HG02884 (cell line): ENCODE results near the gene MYOZ2.
"Not testable (repeated sequence)": the region's sequence is repeated elsewhere in the genome, so short reads cannot be mapped to it uniquely, and the experiment has no call there.

Experiments used
- ATAC-seq: cut with Tn5 transposase; IDR thresholded peaks from one replicate; pipeline ENCODE4 v1.9.1; 2021; ENCODE audit warnings: mild to moderate bottlenecking, moderate library complexity; ENCODE audit not compliant: unreplicated experiment

The MYOZ2 gene

GRCh38 chr4:119125931-119126330 is 9.7 kb upstream of the MYOZ2 start:
- no peak for ATAC-seq

DNA sequence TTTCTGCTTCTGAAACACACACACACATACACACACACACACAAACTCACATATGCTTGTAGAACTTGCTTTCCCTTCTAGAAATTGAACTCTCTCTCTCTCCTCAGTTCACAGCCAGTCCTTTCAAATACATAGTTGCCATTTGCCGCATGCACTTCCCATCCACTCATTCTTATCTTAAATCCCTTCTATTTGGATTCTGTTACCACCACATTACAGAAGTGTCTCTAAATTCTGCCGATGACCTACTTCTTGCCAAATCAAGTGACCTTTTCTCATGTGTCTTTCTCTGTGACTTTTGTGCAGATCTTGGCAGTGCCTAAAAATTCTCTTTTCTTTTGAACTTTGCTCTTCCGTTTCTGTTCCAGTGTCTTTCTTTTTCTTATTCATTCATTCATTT is 7.5 kb upstream of the MYOZ2 start:
- ATAC-seq = no peak

DNA sequence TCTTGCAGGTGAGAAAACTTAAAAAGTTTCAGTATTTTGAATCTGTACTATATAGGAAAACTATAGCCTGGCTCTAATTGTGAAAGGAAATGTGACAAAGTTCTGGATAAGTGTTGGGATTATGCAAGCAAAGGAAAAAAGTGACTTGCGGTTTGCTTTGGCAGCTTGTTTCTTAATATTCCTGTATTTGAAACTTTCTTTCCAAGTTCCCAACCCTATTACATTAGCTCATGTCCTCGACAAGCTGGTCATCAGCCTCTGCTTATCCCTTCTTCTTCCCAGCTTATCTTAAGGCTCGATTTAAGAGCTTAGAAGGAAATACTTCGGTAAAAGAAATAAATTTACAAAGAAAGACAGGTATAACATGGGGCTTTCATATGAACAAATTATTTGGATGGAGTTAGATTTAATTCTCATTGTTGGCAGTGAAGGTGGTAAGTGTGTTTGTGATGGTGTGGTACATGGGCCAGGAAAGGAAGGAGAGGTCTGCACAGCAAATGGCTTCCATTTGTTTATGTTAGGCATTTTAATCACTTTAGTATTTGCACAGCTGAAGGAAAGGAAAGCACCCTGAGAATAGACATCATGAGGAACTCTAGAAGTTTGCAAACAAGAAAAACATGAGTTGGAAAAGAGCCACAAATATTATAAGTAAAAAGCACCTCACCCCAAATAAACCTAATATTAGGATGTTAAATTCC is 5.1 kb upstream of the MYOZ2 start:
- no peak for ATAC-seq

DNA sequence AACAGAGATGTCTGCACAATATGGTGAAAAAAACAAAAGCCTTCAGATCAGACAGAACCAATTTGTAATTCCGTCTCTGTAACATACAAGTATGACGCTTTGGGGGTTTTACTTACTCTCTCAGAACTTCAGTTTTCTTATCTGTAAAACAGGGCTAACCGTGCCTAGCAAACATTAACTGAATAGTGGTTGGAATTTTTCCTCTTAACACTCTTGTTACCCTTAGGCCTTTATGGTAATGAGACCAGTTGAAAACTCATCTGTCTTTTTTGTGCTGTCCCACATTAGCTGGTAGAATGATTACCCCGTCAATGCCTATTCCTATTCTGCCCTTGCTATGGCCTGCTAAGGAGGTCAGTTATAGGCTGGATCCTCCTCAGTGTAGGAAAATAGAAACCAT is 4.5 kb upstream of the MYOZ2 start:
- no peak for ATAC-seq

DNA sequence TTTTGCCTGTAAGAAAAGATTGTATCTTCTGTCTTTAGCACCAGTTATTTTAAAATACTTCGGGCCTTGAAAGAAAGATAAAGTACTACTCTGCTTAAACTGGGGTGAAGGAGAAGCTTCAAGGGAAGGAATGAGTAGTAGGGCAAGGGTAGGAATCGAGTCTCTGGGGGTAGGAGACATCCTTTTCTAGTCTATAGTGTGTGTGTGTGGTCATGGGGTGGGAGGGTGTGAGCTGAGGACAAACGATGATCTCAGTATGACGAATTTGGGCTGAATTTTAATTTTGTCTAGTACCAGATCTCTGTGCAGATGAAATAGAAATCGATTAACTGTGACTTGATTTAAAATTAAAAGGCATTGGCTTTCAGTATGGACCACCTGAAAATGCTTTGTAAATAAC is 3.3 kb upstream of the MYOZ2 start:
- no peak for ATAC-seq

- ATAC-seq = no peak
Observed at GRCh38 chr4:119136546-119136945, 914 bp downstream of the MYOZ2 start.

DNA sequence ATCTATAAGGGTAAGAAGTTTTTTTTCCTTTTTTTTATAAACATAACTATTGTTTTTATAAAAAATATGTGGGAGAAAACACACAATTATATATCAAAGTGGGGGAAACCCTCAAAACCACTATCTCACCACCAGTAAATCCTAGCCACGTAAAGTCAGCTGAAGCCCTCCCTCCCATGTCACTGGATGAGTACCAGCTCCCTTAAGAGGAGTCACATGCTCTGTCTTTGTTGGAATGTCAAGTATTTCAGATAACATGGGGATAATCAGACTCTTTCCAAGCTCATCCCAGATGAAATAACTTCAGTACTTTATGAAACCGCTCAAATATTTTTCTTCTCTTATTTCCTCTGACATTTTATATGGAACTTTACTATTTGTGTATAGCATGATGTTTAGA is 2.4 kb downstream of the MYOZ2 start:
- no peak for ATAC-seq

GRCh38 chr4:119139311-119139710 is 3.7 kb downstream of the MYOZ2 start:
- ATAC-seq = no peak

- no peak for ATAC-seq
Observed at GRCh38 chr4:119139822-119140252, 4.2 kb downstream of the MYOZ2 start.

DNA sequence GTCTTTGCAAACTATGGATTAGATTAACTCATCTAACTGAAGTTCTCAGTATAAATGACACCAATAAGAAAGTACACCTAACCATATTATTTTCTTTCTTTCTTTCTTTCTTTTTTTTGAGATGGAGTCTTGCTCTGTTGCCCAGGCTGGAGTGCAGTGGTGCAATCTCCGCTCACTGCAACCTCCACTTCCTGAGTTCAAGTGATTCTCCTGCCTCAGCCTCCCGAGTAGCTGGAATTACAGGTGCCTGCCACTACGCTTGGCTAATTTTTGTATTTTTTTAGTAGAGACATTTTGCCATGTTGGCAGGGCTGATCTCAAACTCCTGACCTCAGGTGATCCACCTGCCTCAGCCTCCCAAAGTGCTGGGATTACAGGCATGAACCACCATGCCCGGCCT is 5.7 kb downstream of the MYOZ2 start:
- not testable (repeated sequence) for ATAC-seq

DNA sequence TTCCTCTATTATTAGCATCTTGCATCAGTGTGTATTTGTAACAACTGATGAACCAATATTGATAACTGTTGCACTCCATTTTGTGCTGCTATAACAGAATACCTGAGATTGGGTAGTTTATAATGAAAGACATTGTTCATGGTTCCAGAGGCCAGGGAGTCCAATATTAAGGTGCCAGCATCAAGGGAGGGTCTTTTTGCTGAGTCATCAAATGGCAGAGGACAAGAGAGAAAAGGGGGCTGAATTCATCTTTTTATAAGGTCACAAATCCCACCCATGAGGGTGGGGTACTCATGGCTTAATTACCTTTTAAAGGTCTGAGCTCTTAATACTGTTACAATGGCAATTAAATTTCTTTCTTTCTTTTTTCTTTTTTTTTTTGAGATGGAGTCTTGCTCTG is 7.2 kb downstream of the MYOZ2 start:
- no peak for ATAC-seq

DNA sequence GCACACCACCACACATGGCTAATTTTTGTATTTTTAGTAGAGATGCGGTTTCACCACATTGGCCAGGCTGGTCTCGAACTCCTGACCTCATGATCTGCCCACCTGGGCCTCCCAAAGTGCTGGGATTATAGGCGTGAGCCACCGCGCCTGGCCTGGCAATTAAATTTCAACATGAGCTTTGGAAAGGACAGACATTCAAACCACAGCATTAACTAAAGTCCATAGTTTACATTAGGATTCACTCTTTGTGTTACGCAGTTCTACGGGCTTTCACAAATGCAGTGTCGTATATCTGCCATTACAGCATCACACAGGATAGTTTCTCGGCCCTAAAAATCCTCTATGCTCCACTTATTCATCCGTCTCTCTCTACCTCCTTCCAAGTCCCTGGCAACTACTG is 7.7 kb downstream of the MYOZ2 start:
- not testable (repeated sequence) for ATAC-seq

DNA sequence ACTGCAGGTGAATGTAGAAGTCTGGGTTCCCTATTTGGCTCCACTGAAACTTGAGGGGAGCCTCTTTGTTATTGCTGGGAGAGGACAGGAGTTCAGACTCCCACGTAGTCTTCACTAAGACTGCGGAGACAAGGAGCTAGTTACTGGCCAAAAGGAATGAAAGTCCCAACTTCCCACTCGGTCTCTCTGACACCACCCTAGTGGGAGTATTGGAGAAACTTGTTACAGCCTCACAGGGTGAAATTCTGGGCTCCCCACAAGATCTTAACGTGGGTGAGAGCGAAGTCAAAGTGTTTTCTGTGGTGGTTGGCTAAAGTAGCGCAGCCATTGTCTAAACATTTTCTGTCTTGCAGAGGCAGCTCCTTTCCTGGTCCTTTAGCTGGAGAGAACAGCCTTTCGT is 13.5 kb downstream of the MYOZ2 start:
- ATAC-seq = no peak

DNA sequence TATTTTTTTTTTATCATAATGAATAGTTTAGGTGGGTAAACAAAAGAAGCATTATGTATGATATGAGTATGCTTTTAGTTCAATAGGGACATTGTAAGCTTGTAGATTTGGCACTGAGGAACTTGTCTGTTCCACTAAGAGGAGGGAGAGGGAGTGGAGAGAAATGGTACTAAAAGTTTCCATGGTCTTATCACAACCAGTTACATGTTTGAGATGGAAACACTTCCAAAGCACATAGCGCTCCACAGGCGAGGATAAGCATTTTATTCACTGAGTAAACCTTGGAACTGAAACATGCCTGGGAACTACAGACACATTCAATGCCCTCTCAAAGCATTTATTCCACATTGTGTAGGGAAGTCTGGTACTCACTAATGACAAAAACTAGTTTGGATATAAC is 15.5 kb downstream of the MYOZ2 start:
- no peak for ATAC-seq

GRCh38 chr4:119152741-119153140 is 17.1 kb downstream of the MYOZ2 start:
- ATAC-seq = no peak

DNA sequence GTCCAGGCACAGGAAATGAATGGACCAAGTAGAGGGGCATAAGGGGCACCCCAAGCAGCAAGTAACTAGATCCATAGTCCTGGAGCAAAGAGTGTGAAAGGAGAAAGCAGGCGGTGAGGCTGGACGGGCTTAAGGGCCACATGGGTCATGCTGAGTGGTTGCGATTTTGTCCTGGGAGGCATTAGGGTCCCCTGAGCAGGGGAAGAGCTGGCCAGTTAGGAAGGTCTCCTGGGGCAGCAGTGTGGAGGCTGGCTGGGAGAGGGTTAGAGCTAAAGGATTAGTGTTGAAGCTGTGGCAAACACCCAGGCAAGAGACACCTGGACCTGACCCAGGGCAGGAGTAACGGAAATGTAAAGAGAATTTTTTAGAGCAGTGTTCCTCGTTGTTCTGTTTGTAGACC is 26.5 kb downstream of the MYOZ2 start:
- no peak for ATAC-seq

- ATAC-seq = no peak
Observed at GRCh38 chr4:119165767-119166166, 30.1 kb downstream of the MYOZ2 start.

GRCh38 chr4:119170195-119170594 is 34.6 kb downstream of the MYOZ2 start:
- ATAC-seq = no peak

GRCh38 chr4:119172223-119172622 is 36.6 kb downstream of the MYOZ2 start:
- ATAC-seq = no peak

DNA sequence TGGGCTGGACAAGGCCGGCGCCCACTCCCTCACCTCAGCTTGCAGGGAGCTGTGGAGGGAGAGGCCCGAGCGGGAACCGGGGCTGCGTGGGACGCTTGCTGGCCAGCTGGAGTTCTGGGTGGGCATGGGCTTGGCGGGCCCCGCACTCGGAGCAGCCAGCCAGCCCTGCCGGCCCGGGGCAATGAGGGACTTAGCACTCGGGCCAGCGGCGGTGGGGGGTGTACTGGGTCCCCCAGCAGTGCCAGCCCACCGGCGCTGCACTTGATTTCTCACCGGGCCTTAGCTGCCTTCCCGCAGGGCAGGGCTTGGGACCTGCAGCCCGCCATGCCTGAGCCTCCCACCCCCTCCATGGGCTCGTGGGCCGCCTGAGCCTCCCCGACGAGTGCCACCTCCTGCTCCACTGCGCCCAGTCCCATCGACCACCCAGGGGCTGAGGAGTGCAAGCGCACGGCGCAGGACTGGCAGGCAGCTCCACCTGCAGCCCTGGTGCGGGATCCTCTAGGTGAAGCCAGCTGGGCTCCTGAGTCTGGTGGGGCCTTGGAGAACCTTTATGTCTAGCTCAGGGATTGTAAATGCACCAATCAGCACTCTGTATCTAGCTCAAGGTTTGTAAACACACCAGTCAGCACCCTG is 38.2 kb downstream of the MYOZ2 start:
- ATAC-seq = not testable (repeated sequence)

DNA sequence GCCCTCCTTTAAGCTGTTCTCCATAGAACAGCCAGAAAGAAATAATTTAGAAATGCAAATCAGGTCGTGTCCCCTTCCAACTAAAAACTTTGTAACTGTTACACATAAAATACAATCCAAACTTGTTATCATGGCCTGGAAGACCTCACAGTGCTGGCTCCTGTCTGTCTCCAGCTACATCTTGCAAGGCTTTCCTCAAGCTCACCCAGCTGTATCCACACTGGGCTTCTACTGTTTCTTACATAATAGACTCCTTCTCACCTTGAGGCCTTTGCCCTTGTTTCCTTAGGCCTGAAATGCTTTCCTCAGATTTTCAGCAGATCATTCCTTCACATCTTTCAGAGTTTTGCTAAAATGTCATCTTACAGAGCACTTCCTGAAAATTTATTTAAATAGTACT is 43.4 kb downstream of the MYOZ2 start:
- ATAC-seq = no peak

GRCh38 chr4:119184128-119184527 is 48.5 kb downstream of the MYOZ2 start:
- ATAC-seq = no peak

GRCh38 chr4:119189638-119190037 is 54.0 kb downstream of the MYOZ2 start:
- ATAC-seq = no peak
